Body of pancreas (tissue), 4 donors: Measurements from ENCODE around the gene TAF11L13. TPM values are rescaled to one million over a fixed set of nuclear protein-coding genes. Genes with fewer than 3 reads are reported as not detected.
"Not testable (repeated sequence)": the region's sequence is repeated elsewhere in the genome, so short reads cannot be mapped to it uniquely, and the experiment has no call there.

Experiments
- ATAC-seq: fragments of 150-250 bp; one replicate; pipeline ENCODE4 v1.9.1; 2016
- DNase-seq, 4 donors: peaks; one replicate each; pipeline ENCODE4 v3.0.0-alpha.2; 2019
- H3K27ac ChIP-seq, 4 donors: fragments of 200-600 bp; sonication (generic); 1 replicate in 3 of 4; 2 replicates in 1 of 4; pipeline versions ENCODE4 v1.5.1 to v1.6.1; 2016 to 2019; ENCODE audit warnings: mild to moderate bottlenecking in 1 of 4, mixed read lengths in 1 of 4, moderate library complexity in 1 of 4
- H3K27me3 ChIP-seq, 2 donors: fragments of 200-600 bp; sonication (generic); one replicate each; pipeline ENCODE4 v1.6.0; 2016; ENCODE audit warnings: mild to moderate bottlenecking in 1 of 2
- H3K36me3 ChIP-seq, 2 donors: fragments of 200-600 bp; sonication (generic); replicated peaks in 1 of 2; 2 replicates each; pipeline ENCODE4 v1.5.1; 2016; ENCODE audit warnings: low read depth in 2 of 2; ENCODE audit not compliant: insufficient read depth in 1 of 2
- H3K4me1 ChIP-seq: fragments of 200-600 bp; sonication (generic); one replicate; pipeline ENCODE4 v1.6.0; 2016
- H3K4me3 ChIP-seq, 2 donors: fragments of 200-600 bp; sonication (generic); 1 replicate in 1 of 2; 2 replicates in 1 of 2; pipeline ENCODE4 v1.5.1; 2016 to 2019
- H3K9me3 ChIP-seq, 3 donors: fragments of 200-600 bp; sonication (generic); 1 replicate in 2 of 3; 2 replicates in 1 of 3; pipeline ENCODE4 v1.5.1; 2016
- CTCF ChIP-seq, 7 experiments: fragments of 450-650 bp in 4 of 7; fragments of 200-600 bp in 3 of 7; sonication (generic) in 3 of 7; IDR thresholded peaks; one replicate each; pipeline ENCODE4 v1.5.1; 2016 to 2019; ENCODE audit warnings: antibody characterized with exemption in 7 of 7
- POLR2A ChIP-seq, 3 donors: fragments of 450-650 bp; IDR thresholded peaks; one replicate each; pipeline ENCODE4 v1.6.1; 2016; ENCODE audit warnings: antibody characterized with exemption in 3 of 3, mild to moderate bottlenecking in 2 of 3
- WGBS, 2 donors: methylation state at CpG; one replicate each; pipeline ENCODE4 v1.1.5; 2017; 5-methylcytosine and 5-hydroxymethylcytosine counted together
- intact Hi-C: fragments of 100-400 bp; cut with DNase I; formaldehyde crosslinking; loops from one replicate; pipeline ENCODE4 v1.15.1; 2023
- total RNA-seq, 2 donors: library from RNA; depleted of rRNA; stranded (reverse); fragments of >200 nt; gene quantifications; one replicate each; pipeline ENCODE4 v1.1.0, GENCODE V29; 2016

TAF11L13 gene
- total RNA-seq = not detected

- 71 to 94% methylated on average over 5 to 9 of the region's 12 CpGs for WGBS, 2 donors
- intact Hi-C loops, H3K4me1 ChIP-seq: not testable (repeated sequence)
These were observed at the start of gene TAF11L13 for GRCh38 chr5:17631788-17632187. Gene TAF11L13, plus strand, starts transcription at chr5:17632088.

GRCh38 chr5:17585658-17586057 is 46.2 kb upstream of the TAF11L13 start, which contains the start of gene TAF11L7:
Gene TAF11L7, minus strand, starts transcription at chr5:17585758.
- H3K36me3 ChIP-seq, DNase-seq, H3K4me3 ChIP-seq, ATAC-seq, intact Hi-C loops, H3K9me3 ChIP-seq, H3K4me1 ChIP-seq, H3K27ac ChIP-seq, H3K27me3 ChIP-seq: not testable (repeated sequence)
- WGBS, 2 donors = no CpG with 5 or more reads among the region's 16 CpGs

More at GRCh38 chr5:17631788-17632187, at the start of gene TAF11L13:
- H3K27ac ChIP-seq, DNase-seq, H3K27me3 ChIP-seq, H3K36me3 ChIP-seq, H3K9me3 ChIP-seq, ATAC-seq, H3K4me3 ChIP-seq: not testable (repeated sequence)

DNA sequence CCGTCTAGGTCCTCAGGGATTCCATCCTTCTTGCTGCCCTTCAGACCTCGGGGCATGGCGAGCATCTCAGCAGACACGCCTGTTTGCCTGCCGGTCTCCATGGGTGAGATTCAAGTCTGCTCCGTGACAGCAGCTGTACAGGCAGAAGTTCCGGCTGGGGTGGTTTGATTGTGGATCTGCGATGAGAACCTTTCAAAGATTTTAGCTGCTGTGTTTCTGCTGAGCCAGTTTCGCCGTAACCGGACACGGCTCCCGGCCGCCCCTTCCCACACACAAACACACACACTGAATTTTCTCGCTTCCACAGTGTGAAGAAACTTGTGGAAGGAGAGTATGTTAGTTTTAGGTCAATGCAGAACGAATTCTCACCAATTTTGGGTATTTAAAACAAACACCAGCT is 41.0 kb upstream of the TAF11L13 start, which contains the start of gene TAF11L8:
Gene TAF11L8, minus strand, starts transcription at position 101 of the 400 bp plus-strand sequence.
- H3K4me1 ChIP-seq, H3K4me3 ChIP-seq, H3K9me3 ChIP-seq, H3K27me3 ChIP-seq, DNase-seq, H3K27ac ChIP-seq, H3K36me3 ChIP-seq, intact Hi-C loops, ATAC-seq: not testable (repeated sequence)
- WGBS, 2 donors = no CpG with 5 or more reads among the region's 16 CpGs

DNA sequence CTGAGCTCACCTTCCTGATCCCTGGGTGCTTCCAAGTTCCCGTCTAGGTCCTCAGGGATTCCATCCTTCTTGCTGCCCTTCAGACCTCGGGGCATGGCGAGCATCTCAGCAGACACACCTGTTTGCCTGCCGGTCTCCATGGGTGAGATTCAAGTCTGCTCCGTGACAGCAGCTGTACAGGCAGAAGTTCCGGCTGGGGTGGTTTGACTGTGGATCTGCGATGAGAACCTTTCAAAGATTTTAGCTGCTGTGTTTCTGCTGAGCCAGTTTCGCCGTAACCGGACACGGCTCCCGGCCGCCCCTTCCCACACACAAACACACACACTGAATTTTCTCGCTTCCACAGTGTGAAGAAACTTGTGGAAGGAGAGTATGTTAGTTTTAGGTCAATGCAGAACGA is 37.6 kb upstream of the TAF11L13 start, which contains the start of gene TAF11L9:
Gene TAF11L9, minus strand, starts transcription at position 140 of the 400 bp plus-strand sequence.
- H3K27ac ChIP-seq, ATAC-seq, H3K36me3 ChIP-seq, H3K4me1 ChIP-seq, intact Hi-C loops, H3K4me3 ChIP-seq, DNase-seq, H3K27me3 ChIP-seq, H3K9me3 ChIP-seq: not testable (repeated sequence)
- WGBS, 2 donors = 76 to 85% methylated on average over 11 to 13 of the region's 15 CpGs

DNA sequence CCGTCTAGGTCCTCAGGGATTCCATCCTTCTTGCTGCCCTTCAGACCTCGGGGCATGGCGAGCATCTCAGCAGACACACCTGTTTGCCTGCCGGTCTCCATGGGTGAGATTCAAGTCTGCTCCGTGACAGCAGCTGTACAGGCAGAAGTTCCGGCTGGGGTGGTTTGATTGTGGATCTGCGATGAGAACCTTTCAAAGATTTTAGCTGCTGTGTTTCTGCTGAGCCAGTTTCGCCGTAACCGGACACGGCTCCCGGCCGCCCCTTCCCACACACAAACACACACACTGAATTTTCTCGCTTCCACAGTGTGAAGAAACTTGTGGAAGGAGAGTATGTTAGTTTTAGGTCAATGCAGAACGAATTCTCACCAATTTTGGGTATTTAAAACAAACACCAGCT is 34.2 kb upstream of the TAF11L13 start, which contains the start of gene TAF11L10:
Gene TAF11L10, minus strand, starts transcription at position 101 of the 400 bp plus-strand sequence.
- DNase-seq, H3K27me3 ChIP-seq, H3K4me1 ChIP-seq, intact Hi-C loops, H3K27ac ChIP-seq, ATAC-seq, H3K4me3 ChIP-seq, H3K9me3 ChIP-seq, H3K36me3 ChIP-seq: not testable (repeated sequence)
- WGBS, 2 donors = no CpG with 5 or more reads among the region's 15 CpGs

- H3K36me3 ChIP-seq, H3K27ac ChIP-seq, H3K9me3 ChIP-seq, H3K27me3 ChIP-seq, H3K4me3 ChIP-seq, intact Hi-C loops, DNase-seq, ATAC-seq, H3K4me1 ChIP-seq: not testable (repeated sequence)
- WGBS, 2 donors = 44 to 54% methylated on average over 6 of the region's 6 CpGs
These were observed 28.0 kb upstream of the TAF11L13 start, which contains the start of gene TAF11L11 for GRCh38 chr5:17603880-17604279. Gene TAF11L11, plus strand, starts transcription at chr5:17604183.

DNA sequence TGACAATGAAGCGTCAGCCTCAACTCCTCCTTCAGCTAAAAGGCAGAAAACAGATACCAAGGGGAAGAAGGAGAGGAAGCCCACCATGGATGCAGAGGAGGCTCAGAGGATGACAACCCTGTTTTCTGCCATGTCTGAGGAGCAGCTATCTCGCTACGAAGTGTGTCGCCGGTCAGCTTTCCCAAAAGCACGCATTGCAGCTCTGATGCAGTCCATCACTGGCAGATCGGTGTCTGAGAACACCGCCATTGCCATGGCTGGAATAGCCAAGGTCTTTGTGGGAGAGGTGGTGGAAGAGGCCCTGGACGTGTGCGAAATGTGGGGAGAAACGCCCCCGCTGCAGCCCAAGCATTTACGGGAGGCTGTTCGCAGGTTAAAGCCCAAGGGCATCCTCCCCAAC is 26.9 kb upstream of the TAF11L13 start:
- no peaks in the 10 kb centered on the region for H3K27me3 ChIP-seq
- WGBS, 2 donors = 73 to 86% methylated on average over 14 of the region's 14 CpGs
- intact Hi-C loops = no loop called here
- H3K4me3 ChIP-seq = no peak overlapping the region
- no peaks in the 10 kb centered on the region for H3K9me3 ChIP-seq
- H3K4me1 ChIP-seq = no peaks in the 10 kb centered on the region
- ATAC-seq (no peak), DNase-seq (no peak)
- H3K27ac ChIP-seq = no peak overlapping the region
- no peaks in the 10 kb centered on the region for H3K36me3 ChIP-seq
- TF ChIP-seq POLR2A (IDR thresholded peaks at IDR 0.05) (no peak), CTCF (IDR thresholded peaks at IDR 0.05) (no peak)

- WGBS, 2 donors = 54 to 74% methylated on average over 4 of the region's 4 CpGs
- H3K36me3 ChIP-seq, H3K9me3 ChIP-seq, ATAC-seq, H3K27ac ChIP-seq, H3K4me1 ChIP-seq, intact Hi-C loops, H3K27me3 ChIP-seq, H3K4me3 ChIP-seq, DNase-seq: not testable (repeated sequence)
These were observed 24.4 kb upstream of the TAF11L13 start for GRCh38 chr5:17607461-17607860.

DNA sequence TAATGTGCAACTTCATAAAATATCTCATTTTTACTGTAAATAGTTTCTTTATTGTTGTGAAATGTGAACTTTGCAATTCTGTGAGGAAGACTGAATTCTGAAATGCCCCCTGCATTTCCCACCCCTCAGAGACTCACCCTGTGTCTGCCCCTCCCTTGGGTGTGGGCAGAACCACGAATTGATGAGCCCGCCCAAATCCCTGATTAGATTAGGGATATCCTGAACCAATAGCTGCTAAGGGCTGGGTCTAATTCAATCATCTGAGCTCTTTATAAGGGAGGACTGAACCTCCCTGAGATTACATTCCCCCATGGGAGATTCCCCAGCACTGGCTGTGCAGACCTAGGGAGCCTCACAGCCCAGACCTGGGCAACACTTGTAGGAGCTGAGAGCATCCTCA is 21.8 kb upstream of the TAF11L13 start, which contains the start of gene TAF11L12:
Gene TAF11L12, plus strand, starts transcription at position 301 of the 400 bp plus-strand sequence.
- intact Hi-C loops, H3K27ac ChIP-seq, H3K36me3 ChIP-seq, ATAC-seq, DNase-seq, H3K4me1 ChIP-seq, H3K9me3 ChIP-seq, H3K27me3 ChIP-seq, H3K4me3 ChIP-seq: not testable (repeated sequence)
- WGBS, 2 donors = 49 to 59% methylated on average over 2 of the region's 2 CpGs
